Stimulated activated CD8-positive, alpha-beta memory T cell treated with anti-CD3 and anti-CD28 coated beads, Interleukin-12 subunit alpha, Interleukin-12 subunit beta, amount 100 ng/mL, for 4 hours (primary cell): ENCODE data around the gene LSP1.
A peak's percentile ranks its signal among the peaks of the same experiment; 100 is the strongest.
"Not testable (repeated sequence)": the region's sequence is repeated elsewhere in the genome, so short reads cannot be mapped to it uniquely, and the experiment has no call there.

Experiments used
- DNase-seq: peaks from one replicate; pipeline ENCODE4 v3.0.0-alpha.2; 2020; ENCODE audit warnings: low read depth

Gene LSP1, protein sequence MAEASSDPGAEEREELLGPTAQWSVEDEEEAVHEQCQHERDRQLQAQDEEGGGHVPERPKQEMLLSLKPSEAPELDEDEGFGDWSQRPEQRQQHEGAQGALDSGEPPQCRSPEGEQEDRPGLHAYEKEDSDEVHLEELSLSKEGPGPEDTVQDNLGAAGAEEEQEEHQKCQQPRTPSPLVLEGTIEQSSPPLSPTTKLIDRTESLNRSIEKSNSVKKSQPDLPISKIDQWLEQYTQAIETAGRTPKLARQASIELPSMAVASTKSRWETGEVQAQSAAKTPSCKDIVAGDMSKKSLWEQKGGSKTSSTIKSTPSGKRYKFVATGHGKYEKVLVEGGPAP

DNA sequence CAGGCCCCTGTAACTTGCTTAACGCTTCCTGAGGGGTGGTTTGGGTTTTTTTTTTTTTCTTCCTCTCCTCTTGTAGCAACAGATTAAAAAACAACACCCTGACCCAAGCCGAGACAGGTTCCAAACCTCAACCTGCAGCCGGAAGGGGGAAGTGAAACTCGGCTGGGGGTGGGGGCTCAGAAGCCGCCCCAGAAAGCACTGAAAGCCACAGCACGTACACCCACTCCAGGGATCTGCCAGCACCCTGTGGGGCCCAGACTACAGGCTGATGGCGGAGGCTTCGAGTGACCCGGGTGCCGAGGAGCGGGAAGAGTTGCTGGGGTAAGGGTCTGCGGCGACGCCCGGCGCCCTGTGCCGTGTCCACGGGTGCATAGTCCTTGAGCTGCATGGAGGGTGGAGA lies at the start of gene LSP1:
Gene LSP1 (plus strand): TSS at position 208 of the 400 bp plus-strand sequence. CDS start 61 bp downstream, at position 269.
- DNase-seq, result peak; percentile 71

DNA sequence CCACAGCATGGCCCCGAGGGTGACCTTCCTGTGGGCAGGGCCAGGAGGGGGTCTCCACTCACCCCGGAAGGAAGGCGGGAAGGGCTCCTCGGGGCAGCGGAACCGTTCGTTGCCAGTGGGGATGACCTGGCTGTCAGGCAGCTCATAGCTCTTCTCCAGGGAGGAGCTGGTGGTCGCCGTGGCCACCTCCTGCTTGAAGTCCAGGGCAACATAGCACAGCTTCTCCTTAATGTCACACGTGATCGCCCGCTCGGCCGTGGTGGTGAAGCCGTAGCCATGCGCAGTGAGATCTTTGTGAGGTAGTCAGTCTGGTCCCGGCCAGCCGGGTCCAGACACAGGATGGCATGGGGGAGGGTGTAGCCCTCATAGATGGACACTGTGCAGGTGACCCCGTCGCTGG lies 49.6 kb upstream of the LSP1 start:
- no peak for DNase-seq

DNA sequence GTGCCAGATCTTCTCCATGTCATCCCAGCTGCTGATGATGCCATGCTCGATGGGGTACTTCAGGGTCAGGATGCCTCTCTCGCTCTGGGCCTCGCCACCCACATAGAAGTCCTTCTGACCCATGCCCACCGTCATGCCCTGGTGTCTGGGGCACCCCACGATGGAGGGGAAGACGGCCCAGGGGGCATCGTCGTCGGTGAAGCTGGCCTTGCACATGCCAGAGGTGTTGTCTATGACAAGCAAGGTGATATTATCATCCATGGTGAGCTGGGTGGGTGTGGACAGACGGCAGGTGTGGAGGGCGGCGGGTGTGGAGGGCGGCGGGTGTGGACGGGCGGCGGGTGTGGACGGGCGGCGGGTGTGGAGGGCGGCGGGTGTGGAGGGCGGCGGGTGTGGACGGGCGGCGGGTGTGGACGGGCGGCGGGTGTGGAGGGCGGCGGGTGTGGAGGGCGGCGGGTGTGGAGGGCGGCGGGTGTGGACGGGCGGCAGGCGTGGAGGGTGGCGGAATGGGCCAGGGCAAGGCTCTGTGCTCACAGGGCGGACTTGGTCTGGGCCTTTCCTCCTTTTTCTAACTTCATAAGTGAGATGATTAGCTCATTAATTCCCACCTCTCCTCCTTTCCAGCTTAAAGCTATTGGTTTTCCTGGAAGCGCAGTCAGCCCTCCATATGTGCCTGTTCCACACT lies 48.9 kb upstream of the LSP1 start:
- not testable (repeated sequence) for DNase-seq

DNA sequence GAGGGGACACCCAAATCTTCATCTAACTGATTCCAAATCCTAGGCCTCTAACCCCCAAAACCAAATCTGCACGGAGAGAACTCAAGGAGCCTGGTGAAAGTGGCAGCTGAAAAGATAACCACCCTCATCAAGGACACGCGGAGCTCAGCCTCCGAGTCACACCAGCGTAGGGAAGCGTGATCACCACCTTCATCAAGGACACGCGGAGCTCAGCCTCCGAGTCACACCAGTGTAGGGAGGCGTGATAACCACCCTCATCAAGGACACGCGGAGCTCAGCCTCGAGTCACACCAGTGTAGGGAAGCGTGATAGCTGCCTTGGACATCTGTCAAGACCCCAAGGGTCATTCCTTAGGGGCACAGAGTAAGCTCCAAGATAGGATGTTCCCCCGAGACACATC lies 47.4 kb upstream of the LSP1 start:
- no peak for DNase-seq

DNA sequence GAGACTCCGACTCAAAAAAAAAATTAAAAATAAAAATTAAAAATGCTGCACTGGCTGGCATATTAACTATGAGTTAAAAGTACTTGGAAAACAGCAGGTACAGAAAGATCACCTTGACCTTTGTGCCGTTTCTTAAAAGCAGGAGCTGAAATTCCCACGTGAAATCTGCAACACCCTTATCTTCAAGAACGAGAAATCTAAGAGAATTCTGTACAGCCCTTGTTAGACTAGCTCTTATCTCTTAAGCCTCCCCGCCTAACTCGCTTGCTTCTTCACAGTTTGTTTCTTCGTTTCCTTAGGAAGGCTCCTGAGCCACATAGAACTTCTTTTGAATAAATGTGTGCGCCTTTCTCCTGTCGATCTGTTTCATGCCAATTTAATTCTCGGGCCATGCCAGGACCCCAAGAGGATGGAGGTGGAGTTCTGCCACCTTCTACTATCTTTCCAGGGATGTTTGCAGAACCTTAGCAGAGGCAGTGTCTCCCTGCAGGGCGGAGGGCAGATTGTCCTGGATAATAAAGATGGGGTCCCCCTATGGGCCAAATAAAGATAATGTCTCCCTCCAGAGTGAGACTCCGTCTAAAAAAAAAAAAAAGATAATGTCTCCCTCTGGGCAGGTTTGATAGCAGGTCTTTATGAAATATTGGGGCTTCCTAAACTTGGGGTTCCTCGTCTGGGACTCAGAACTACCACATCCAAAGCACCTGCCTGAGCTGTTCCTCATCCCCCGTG lies 45.5 kb upstream of the LSP1 start:
- no peak for DNase-seq

DNA sequence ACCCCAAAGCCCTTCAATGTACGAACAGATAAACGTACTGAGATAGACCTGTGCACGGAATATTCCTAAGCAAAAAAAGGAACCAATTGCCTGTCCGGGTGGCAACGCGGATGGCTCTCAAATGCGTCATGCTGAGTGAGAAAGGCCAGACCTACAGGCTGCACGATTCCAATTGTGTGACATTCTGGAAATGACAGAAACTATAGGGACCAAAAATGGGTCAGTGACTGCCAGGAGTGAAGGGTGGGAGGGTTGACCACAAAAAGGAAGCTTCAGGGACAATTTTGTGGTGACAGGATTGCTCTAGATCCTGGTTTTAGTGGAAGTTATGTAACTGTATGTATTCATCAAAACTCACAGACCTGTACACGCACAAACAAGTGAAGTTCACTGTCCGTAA lies 42.1 kb upstream of the LSP1 start:
- no peak for DNase-seq

DNA sequence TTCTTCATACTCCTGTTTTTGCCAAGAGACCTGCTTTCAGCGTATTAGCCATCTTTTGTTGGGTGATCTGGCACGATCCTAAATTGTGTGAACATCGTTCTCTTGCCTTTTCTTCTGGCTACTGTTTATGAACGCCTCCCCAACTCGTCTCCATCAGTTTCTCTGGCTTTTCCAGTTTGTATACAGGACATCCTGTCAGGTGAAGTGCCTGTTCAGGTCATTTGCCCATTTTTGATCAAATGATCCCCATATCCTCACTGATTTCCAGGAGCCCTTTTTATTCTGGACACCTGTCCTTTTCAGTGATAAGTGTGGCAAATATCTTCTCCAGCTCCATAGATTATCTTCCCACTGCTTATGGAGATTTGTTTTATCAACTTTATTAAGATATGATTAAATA lies 40.6 kb upstream of the LSP1 start:
- no peak for DNase-seq

DNA sequence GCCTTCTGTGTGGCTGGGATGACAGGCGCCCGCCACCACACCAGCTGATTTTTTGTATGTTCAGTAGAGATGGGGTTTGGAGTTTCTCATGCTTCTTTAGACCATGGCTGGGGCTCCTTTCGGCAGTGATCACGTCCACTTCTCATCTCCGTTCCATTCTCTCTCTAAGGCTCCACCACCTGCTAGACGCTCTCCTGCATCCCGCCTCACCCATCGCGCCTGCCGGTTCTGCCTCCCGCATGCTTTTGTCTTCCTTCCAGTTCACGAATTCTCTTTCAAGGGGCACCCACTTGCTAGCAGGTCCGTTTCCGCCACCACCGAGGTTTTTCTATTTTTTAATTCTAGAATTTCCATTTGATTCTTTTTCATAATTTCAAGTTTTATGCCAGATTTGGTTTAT lies 40.1 kb upstream of the LSP1 start:
- DNase-seq, result no peak

DNA sequence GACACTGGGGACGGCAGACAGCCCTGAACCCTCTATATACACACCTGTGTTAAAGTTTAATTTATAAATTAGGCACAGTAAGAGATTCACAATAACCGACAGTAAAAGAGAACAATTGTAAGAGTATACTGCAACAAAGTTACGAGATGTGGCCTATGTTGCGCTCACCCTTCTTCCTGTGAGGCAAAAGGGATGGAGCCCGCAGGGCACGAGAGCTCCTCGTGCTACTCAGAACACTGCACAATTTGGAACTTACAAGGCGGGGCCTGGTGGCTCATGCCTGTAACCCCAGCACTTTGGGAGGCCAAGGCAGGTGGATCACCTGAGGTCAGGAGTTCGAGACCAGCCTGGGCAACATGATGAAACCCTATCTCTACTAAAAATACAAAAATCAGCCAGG lies 39.5 kb upstream of the LSP1 start:
- not testable (repeated sequence) for DNase-seq

DNA sequence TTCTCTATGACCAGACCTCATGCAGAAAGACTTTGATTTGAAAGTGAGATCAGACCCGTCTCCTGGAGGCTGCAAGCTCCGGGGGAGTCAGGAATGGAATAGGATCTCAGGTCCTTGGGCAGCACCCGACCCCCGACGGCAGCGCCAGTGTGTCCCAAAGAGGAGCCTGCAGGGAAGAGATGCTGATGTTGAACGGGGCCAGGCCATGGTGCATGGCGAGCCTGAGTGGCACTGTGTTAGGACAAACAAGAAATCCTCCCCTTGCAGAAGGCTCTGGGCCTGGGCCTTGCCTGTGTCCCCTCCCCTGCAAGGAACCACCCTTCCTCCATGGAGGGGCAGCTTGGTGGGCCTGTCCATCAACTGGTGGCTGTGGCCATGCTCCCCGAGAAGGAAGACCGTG lies 38.2 kb upstream of the LSP1 start:
- no peak for DNase-seq

DNA sequence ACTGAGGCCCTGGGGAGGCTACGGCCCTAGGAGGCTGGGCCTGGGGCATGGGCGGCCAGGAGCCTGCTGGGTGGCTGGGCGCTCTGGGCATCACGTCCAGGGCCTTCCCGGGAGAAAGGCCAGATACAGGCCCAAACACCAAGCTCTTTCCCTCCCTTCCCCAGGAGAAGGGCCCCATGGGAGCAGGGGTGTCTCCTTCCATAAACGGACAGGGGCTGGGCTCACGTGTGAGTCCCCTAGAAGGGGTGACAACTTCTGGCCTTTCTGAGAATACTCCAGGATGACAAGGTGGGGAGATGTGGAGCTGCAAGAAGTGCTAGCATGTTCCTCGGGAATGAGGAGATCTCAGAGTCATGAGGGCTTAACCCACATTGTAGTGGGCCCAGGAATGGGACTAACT lies 37.6 kb upstream of the LSP1 start:
- no peak for DNase-seq

DNA sequence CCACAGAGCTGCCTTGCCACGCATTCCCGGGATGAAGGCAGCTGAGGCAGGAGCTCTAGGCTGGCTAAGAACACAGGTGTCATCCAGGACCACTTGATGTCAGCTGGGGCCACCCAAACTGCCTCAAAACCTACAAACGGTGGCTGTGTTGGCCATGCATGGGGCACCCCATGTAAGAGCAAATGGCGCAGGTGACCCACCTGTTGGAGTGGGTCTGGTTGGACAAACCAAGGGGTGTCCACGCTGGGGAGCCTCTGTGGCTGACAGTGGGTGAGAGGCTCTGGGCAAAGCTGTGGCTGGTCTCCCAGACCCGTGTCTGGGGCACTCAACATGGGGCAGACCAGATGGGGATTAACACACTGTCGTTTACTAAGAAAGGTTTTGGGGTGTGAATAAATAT lies 37.1 kb upstream of the LSP1 start:
- no peak for DNase-seq

DNA sequence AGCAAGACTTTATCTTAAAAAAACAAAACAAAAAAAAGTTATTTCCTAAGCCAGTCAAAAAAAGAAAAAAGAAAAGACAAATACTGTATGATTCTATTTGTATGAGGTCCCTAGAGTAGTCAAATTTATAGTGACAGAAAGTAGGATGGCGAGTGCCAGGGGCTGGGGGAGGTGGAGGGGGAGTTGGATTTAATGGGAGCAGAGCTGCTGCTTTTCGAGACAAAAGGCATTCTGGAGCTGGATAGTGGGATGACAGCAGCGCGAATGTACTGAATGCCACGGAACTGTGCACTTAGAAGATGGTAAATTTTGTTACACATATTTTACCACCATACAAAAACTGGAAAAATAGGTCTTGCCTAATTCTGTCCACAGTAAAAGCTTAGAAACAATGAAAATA lies 35.9 kb upstream of the LSP1 start:
- no peak for DNase-seq

DNA sequence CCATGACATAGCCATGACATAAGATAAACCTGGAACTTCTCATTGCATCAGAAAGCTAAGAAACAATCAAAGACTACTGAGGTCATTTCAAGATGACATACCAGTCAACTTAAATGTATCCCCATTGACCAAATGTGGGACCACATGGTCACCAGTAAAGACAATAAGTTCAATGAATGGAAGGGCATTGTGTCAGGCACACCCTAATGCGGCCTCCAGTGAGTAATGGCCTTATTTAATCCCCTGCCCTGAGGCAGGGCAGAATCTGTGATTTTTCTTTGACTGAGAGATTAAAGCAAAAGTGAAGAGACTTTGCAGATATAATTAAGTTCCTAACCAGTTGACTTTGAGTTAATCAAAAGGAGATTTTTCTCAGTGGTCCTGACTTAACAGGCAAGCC lies 35.4 kb upstream of the LSP1 start:
- no peak for DNase-seq

DNA sequence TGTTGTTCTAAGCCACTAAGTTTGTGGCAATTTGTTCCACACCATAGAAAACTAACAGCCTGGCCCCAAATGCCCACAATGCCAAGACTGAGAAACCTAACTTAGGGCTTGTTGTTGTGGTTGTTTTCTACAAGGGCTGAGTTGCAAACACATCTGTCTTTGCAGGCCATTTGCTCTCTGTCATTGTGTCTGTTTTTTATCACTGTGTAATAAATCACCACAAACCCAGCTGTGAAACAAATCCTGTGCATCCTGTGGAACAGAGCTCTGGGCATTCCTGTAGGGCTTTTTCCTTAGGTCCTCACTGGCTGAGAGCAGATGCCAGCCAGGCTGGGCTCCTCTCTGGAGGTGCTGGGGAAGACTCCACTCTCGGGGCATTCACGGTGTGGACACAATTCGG lies 33.8 kb upstream of the LSP1 start:
- DNase-seq, result no peak

DNA sequence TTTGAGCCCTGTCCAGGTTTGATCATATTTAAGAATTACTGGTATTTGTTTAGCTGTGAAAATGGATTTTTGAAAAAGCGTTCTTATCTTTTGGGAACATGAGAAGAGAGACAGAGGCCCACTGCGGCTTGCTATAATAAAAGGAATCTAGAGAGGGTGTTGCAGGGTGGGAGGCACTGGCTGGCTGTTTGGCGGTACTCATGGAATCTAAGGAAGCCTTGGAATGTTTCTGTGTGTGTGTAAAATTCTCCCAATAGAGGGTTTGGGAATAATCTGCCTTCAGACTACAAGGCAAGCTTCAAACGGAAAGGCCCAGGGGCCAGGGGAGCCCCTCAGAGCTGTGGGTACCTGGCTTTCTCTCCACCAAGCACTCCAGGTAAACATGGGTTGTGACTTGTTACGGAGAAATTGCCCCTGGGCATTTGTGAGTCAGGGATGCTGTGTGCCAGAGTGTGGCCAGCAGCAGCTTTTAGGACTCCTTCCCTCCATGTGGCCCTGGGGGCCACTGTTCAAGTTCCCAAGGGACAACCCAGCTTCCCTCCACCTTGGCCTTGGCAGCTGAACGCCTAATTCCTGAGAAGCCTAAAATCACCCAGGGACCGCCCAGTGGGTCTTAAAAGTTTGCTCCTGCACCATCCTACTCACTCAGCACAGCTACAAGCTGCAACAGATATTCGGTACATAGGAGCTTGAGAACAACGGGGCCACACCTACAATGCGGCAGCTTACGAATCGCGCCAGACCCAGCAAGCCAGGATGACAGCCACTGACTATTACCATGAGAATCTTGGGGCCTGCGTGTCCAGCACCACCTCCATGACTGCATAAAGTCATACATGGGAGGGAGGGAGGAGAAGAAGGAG lies 32.2 kb upstream of the LSP1 start:
- DNase-seq, result no peak

DNA sequence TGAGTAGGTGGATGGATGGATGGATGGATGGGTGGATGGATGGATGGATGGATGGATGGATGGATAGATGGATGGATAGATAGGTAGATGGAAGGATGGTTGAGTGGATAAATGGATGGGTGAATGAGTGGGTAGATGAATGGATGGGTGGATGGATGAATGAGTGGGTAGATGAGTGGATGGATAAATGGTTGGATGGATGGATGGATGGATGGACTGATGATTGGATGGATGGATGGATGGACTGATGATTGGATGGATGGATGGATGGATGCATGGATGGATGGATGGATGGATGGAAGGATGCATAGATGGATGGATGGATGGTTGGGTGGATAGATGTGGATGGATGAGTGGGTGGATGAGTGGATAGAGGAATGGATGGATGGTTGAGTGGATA lies 31.3 kb upstream of the LSP1 start:
- DNase-seq, result no peak

DNA sequence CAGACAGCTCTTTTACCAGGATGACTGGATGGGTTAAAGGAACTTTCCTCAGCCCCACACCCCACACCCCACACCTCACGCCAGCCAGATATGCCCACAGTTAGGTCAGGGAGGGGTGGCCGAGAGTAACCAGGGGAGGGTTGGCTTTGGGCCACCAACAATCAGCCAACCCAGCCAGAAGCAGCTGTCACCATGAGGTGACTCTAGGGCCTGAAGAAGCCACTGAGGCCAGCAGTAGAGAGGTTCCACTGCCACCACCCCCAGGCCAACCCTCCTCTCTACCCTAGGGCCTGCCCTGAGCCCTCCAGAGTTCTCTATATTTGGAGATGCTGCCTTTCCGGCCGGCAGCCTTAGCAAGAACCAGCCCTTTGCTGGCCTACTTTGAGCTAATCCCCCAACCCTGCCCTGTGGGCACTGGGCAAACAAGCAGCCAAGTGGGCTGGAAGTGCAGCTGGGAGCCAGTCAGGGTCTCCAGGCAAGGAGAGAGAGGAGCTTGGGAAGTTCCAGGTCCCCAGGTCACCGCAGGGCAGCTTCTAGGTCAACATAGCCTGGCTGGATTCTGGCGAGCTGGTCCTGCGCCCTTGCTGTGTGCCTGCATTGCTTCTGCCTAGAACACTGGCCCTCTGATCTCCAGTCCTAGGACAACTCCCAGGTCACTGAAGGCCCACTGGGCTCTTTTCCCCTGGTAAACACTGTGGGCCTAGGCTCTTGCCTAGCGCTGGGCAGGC lies 30.1 kb upstream of the LSP1 start:
- DNase-seq, result no peak

DNA sequence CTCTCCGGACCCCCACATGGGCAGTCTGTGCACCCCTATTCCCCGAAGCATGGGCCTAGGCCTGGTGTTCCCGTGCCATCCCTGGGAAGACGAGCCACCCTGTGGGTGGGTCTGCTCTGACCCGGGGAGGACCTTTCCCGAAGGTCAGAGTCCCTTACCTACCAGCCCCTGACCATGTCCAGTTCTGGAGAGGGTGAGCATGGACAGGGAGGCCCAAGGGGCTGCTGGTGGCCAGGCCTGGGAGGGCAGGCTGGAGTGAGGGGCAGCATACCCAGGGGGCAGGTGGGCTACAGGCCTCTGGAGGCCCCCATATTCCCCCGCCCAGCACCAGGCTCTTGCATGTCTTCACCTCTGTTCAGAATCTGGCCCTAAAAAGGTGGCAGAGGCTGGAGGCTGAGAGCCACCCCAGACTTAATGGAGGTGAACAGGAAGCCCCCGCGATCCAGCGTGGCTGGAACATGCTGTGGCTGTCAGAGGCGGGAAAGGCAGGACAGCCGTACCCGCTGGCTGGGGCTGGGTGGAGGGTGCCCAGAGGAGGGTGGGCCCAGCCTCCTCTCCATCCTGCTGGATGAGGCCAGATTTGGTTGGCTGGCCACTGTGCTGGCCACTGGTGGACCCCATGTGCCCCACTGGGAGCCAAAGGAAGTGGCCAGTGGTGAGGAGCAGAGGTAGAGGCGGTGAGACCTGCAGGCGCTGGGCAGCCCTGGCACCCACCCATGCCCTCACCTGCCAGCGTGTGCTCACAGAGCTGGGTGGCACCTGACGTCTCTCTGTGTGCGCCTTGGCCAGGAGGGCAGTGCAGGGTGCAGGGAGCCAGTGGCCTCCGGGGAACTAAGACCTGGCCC lies 29.3 kb upstream of the LSP1 start:
- DNase-seq, result no peak

DNA sequence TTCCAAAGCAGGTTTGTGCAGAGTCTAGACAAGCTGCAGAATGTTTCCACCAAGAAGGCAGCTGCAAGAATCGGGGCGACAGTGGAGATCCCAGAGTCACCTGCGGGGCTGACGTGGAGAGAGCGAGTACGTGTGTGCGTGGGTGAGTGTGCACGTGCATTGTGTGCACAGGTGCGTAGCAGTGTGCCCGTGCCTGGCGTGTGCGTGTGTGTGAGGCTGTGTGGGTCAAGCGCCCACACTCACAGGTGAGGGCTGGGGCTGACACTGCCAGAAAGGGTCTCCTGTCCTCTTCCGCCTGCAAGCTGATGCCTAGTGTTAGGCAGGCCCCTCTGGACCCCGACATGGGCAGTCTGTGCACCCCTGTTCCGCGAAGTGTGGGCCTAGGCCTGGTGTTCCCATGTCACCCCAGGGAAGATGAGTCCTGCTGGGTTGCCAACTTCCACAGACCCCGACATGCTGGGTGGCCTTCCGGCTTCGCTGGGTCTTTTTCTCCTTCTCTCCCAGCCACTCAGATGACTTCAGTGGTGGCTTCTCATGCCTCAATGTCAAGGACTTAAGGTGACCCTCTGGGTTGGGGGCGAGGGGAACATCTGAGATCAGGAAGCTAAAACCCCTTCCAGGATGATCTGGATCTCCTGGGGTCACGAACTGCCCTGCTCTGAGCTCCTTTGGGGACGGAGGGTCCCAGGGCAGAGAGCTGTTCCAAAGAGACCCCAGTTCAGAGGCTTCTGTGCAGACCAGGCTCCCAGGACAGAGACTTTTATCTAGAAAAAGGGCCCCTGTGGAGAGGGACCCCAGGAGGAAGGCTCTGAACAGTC lies 28.5 kb upstream of the LSP1 start:
- DNase-seq, result no peak
